Measurements from ENCODE around the gene DTNA.

DNA sequence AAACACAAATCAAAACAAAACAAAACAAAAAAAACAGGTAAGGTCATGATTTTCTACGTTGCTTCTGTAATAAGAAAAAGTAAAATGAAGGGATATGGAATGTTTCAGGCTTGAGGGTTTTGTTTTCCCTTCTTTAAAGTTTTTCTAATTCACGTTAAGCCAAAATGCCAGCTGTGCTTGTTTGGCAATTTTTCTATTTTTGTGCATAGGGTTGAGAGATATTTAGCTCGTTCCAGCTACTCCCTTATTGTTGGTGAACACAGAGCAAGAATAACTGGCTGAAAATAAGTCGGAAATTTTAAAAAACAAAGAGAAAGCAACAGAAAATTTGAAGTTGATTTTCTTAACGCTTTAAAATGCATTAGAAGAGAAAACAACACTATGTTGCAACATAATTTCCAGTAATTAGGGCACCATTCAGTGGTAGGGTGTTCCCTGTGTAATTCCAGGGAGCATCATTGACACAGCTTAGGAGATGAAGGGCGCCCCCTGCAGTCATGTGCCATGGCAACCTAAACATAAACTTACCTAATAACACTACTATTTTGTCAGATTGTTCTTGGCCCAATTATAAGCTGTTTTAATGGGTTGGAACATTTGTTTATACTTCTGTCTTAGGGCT, 99.5 kb downstream of the DTNA start:
- TF ChIP-seq CTCF (conservative IDR thresholded peaks at IDR 0.05) (peak; percentile 35; the same call in 1 of the 2 replicates), EZH2 (IDR thresholded peaks at IDR 0.05; ENCODE audit: low read depth) (no peak)
